Mammary epithelial cell (primary cell): ENCODE measurements around the gene KNOP1.

ENCODE experiments used
- EZH2 ChIP-seq: IDR thresholded peaks from 2 replicates; pipeline ENCODE4 v1.6.1; 2012; ENCODE audit warnings: low read length, inconsistent platforms, borderline replicate concordance
- TF ChIP-seq, protein P1 (sequence below), 2 donors: IDR thresholded peaks in 1 of 2; conservative IDR thresholded peaks in 1 of 2; 2 replicates each; pipeline ENCODE4 v1.5.1; 2011 to 2012; ENCODE audit warnings: inconsistent platforms in 2 of 2, low read length in 2 of 2, mild to moderate bottlenecking in 2 of 2, control low read depth in 1 of 2, low read depth in 1 of 2; ENCODE audit not compliant: insufficient read depth in 1 of 2; ENCODE audit errors: extremely low read depth in 1 of 2

DNA sequence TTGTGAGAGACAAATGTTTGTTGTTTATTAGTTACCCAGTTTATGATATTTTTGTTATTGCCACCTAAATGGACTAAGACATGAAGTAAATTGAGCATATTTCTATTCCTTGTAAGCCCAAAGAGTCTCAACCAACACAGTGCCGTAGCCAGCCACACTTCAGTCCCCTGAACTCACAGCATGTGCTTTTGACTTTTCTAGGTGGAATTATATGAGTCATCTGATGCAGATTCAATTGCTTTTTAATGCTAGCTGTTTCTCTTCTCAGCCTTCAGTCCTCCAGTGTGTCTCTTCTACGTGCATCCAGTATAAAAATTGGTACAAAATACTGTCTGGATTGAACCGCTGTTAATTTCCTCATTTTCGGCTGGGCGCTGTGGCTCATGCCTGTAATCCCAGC, 39.0 kb upstream of the KNOP1 start:
- TF ChIP-seq EZH2, result no peak
- TF ChIP-seq, protein P1, sequence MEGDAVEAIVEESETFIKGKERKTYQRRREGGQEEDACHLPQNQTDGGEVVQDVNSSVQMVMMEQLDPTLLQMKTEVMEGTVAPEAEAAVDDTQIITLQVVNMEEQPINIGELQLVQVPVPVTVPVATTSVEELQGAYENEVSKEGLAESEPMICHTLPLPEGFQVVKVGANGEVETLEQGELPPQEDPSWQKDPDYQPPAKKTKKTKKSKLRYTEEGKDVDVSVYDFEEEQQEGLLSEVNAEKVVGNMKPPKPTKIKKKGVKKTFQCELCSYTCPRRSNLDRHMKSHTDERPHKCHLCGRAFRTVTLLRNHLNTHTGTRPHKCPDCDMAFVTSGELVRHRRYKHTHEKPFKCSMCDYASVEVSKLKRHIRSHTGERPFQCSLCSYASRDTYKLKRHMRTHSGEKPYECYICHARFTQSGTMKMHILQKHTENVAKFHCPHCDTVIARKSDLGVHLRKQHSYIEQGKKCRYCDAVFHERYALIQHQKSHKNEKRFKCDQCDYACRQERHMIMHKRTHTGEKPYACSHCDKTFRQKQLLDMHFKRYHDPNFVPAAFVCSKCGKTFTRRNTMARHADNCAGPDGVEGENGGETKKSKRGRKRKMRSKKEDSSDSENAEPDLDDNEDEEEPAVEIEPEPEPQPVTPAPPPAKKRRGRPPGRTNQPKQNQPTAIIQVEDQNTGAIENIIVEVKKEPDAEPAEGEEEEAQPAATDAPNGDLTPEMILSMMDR (conservative IDR thresholded peaks at IDR 0.05 in 1 of 2, IDR thresholded peaks at IDR 0.05 in 1 of 2; ENCODE audit: extremely low read depth in 1 of 2, insufficient read depth in 1 of 2, low read depth in 1 of 2, low read length in 2 of 2), result no peak
